ENCODE results near the gene LRMDA.

The LRMDA gene

GRCh38 chr10:76285012-76285411 lies 853.6 kb downstream of the LRMDA start:
- no peak overlapping the region for H3K9ac ChIP-seq (ENCODE audit: low read length)
- H3K9me3 ChIP-seq (ENCODE audit: insufficient read depth, low read length): no peaks in the 10 kb centered on the region
- H3K4me3 ChIP-seq (ENCODE audit: insufficient read depth, low read length, poor library complexity, severe bottlenecking): no peak overlapping the region
- H3K9me2 ChIP-seq (replicated peaks; ENCODE audit: insufficient read depth, low read length): no peaks in the 10 kb centered on the region
- no peaks in the 10 kb centered on the region for H3K36me3 ChIP-seq (ENCODE audit: low read length)
- no peaks in the 10 kb centered on the region for H3F3A ChIP-seq (ENCODE audit: insufficient read depth)
- no peak overlapping the region for H3K27ac ChIP-seq (ENCODE audit: low read depth, low read length)
- no peak overlapping the region for H2AFZ ChIP-seq (ENCODE audit: low read depth, low read length, severe bottlenecking)
- H3K27me3 ChIP-seq (ENCODE audit: low read length): no peaks in the 10 kb centered on the region
- H3K4me2 ChIP-seq (ENCODE audit: low read depth, low read length, poor library complexity, severe bottlenecking): no peak overlapping the region
- no peak for TF ChIP-seq EZH2phosphoT487 (conservative IDR thresholded peaks at IDR 0.05; ENCODE audit: low read length)
- TF ChIP-seq CTCF (IDR thresholded peaks at IDR 0.05; ENCODE audit: insufficient read depth, low read length, poor library complexity, severe bottlenecking): no peak
- H4K20me1 ChIP-seq (ENCODE audit: low read depth, low read length): no peaks in the 10 kb centered on the region
- H3K79me2 ChIP-seq (ENCODE audit: insufficient read depth, low read length): no peaks in the 10 kb centered on the region

GRCh38 chr10:76285515-76285914 lies 854.1 kb downstream of the LRMDA start:
- TF ChIP-seq CTCF (IDR thresholded peaks at IDR 0.05; ENCODE audit: insufficient read depth, low read length, poor library complexity, severe bottlenecking): no peak
- no peak for TF ChIP-seq EZH2phosphoT487 (conservative IDR thresholded peaks at IDR 0.05; ENCODE audit: low read length)
- H3K36me3 ChIP-seq (ENCODE audit: low read length): no peaks in the 10 kb centered on the region
- H4K20me1 ChIP-seq (ENCODE audit: low read depth, low read length): no peaks in the 10 kb centered on the region
- no peaks in the 10 kb centered on the region for H3K27me3 ChIP-seq (ENCODE audit: low read length)
- no peak overlapping the region for H2AFZ ChIP-seq (ENCODE audit: low read depth, low read length, severe bottlenecking)
- H3K4me2 ChIP-seq (ENCODE audit: low read depth, low read length, poor library complexity, severe bottlenecking): no peak overlapping the region
- H3K4me3 ChIP-seq (ENCODE audit: insufficient read depth, low read length, poor library complexity, severe bottlenecking): no peak overlapping the region
- no peaks in the 10 kb centered on the region for H3F3A ChIP-seq (ENCODE audit: insufficient read depth)
- H3K9me2 ChIP-seq (replicated peaks; ENCODE audit: insufficient read depth, low read length): no peaks in the 10 kb centered on the region
- no peak overlapping the region for H3K9ac ChIP-seq (ENCODE audit: low read length)
- no peak overlapping the region for H3K27ac ChIP-seq (ENCODE audit: low read depth, low read length)
- no peaks in the 10 kb centered on the region for H3K9me3 ChIP-seq (ENCODE audit: insufficient read depth, low read length)
- no peaks in the 10 kb centered on the region for H3K79me2 ChIP-seq (ENCODE audit: insufficient read depth, low read length)

- Histone ChIP-seq H3K9ac (ENCODE audit: low read length) (no peak overlapping the region), H2AFZ (ENCODE audit: low read depth, low read length, severe bottlenecking) (no peak overlapping the region), H3F3A (ENCODE audit: insufficient read depth) (no peaks in the 10 kb centered on the region), H4K20me1 (ENCODE audit: low read depth, low read length) (no peaks in the 10 kb centered on the region), H3K4me2 (ENCODE audit: low read depth, low read length, poor library complexity, severe bottlenecking) (no peak overlapping the region), H3K4me3 (ENCODE audit: insufficient read depth, low read length, poor library complexity, severe bottlenecking) (no peak overlapping the region), H3K79me2 (ENCODE audit: insufficient read depth, low read length) (no peaks in the 10 kb centered on the region), H3K27me3 (ENCODE audit: low read length) (no peaks in the 10 kb centered on the region), H3K9me2 (replicated peaks; ENCODE audit: insufficient read depth, low read length) (no peaks in the 10 kb centered on the region), H3K27ac (ENCODE audit: low read depth, low read length) (no peak overlapping the region), H3K9me3 (ENCODE audit: insufficient read depth, low read length) (no peaks in the 10 kb centered on the region), H3K36me3 (ENCODE audit: low read length) (no peaks in the 10 kb centered on the region)
- TF ChIP-seq EZH2phosphoT487 (conservative IDR thresholded peaks at IDR 0.05; ENCODE audit: low read length) (no peak), CTCF (IDR thresholded peaks at IDR 0.05; ENCODE audit: insufficient read depth, low read length, poor library complexity, severe bottlenecking) (no peak)
Measured at GRCh38 chr10:76286536-76286935, 855.1 kb downstream of the LRMDA start.

Measured in SU-DHL-6 (cell line).